OCI-LY1 (cell line): Measurements from ENCODE around the gene UBE2D1.

ENCODE experiments used
- EZH2 ChIP-seq: fragments of 200-600 bp; sonication (generic), shearing (Covaris generic); IDR thresholded peaks from 2 replicates; pipeline ENCODE4 v1.8.0; 2017; ENCODE audit warnings: borderline replicate concordance, mixed run types, mild to moderate bottlenecking, antibody characterized with exemption, low read length, moderate library complexity, mixed read lengths
- TF ChIP-seq, protein P1 (sequence below): fragments of 200-600 bp; sonication (generic), shearing (Covaris generic); IDR thresholded peaks from 2 replicates; pipeline ENCODE4 v1.5.1; 2017; ENCODE audit warnings: mild to moderate bottlenecking, antibody characterized with exemption, low read length, moderate library complexity, mixed read lengths

DNA sequence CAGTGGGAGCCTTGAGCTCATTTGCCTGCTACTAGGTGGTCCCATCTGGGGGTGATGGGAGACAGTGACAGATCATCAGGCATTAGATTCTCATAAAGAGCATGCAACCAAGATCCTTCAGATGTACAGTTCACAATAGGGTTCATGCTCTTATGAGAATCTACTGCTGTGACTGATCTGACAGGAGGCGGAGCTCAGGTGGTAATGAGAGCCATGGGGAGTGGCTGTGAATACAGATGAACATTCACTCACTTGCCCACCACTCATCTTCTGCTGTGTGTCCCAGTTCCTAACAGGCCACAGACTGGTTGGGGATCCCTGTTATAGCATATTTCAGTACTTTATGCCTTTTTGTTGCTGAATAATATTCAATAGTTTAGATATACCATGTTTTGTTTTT, 6.6 kb upstream of the UBE2D1 start:
- TF ChIP-seq, protein P1, sequence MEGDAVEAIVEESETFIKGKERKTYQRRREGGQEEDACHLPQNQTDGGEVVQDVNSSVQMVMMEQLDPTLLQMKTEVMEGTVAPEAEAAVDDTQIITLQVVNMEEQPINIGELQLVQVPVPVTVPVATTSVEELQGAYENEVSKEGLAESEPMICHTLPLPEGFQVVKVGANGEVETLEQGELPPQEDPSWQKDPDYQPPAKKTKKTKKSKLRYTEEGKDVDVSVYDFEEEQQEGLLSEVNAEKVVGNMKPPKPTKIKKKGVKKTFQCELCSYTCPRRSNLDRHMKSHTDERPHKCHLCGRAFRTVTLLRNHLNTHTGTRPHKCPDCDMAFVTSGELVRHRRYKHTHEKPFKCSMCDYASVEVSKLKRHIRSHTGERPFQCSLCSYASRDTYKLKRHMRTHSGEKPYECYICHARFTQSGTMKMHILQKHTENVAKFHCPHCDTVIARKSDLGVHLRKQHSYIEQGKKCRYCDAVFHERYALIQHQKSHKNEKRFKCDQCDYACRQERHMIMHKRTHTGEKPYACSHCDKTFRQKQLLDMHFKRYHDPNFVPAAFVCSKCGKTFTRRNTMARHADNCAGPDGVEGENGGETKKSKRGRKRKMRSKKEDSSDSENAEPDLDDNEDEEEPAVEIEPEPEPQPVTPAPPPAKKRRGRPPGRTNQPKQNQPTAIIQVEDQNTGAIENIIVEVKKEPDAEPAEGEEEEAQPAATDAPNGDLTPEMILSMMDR, result no peak
- no peak for TF ChIP-seq EZH2
